AG09309 (cell line): ENCODE results near the gene SERPINA12.

Source experiments
- DNase-seq: peaks from one replicate; pipeline ENCODE4 v3.0.0-alpha.2; 2010; ENCODE audit warnings: low read depth
- H3K4me3 ChIP-seq: 2 replicates; pipeline ENCODE4 v1.5.1; 2011; ENCODE audit warnings: mild to moderate bottlenecking, low read depth, low read length, moderate library complexity; ENCODE audit not compliant: control insufficient read depth
- TF ChIP-seq, protein P1 (sequence below): IDR thresholded peaks from 2 replicates; pipeline ENCODE4 v1.5.1; 2011; ENCODE audit warnings: mild to moderate bottlenecking, low read depth, low read length, inconsistent platforms; ENCODE audit not compliant: insufficient read depth, control insufficient read depth; ENCODE audit errors: missing control alignments

The SERPINA12 gene

DNA sequence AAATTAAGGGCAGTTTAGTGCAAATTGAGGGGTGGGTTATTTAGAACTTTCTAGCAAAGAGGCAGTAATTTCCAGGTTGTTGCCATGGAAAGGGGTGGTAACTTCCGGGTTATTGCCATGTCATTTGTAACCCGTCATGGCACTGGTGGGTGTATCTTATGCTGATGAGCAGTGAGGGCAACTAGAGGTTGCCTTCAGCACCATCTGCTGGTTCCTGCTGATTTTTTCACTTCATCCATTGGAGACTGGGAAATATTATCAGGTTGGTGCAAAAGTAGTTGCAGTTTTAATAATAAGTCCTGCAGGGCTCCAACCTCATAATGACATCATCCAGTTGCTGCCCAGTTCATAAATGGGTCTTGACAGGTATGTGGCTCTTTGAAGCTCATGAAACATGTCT, 27.6 kb upstream of the SERPINA12 start:
- TF ChIP-seq, protein P1, sequence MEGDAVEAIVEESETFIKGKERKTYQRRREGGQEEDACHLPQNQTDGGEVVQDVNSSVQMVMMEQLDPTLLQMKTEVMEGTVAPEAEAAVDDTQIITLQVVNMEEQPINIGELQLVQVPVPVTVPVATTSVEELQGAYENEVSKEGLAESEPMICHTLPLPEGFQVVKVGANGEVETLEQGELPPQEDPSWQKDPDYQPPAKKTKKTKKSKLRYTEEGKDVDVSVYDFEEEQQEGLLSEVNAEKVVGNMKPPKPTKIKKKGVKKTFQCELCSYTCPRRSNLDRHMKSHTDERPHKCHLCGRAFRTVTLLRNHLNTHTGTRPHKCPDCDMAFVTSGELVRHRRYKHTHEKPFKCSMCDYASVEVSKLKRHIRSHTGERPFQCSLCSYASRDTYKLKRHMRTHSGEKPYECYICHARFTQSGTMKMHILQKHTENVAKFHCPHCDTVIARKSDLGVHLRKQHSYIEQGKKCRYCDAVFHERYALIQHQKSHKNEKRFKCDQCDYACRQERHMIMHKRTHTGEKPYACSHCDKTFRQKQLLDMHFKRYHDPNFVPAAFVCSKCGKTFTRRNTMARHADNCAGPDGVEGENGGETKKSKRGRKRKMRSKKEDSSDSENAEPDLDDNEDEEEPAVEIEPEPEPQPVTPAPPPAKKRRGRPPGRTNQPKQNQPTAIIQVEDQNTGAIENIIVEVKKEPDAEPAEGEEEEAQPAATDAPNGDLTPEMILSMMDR: peak; percentile 13
- H3K4me3 ChIP-seq: no peak overlapping the region
- no peak for DNase-seq

DNA sequence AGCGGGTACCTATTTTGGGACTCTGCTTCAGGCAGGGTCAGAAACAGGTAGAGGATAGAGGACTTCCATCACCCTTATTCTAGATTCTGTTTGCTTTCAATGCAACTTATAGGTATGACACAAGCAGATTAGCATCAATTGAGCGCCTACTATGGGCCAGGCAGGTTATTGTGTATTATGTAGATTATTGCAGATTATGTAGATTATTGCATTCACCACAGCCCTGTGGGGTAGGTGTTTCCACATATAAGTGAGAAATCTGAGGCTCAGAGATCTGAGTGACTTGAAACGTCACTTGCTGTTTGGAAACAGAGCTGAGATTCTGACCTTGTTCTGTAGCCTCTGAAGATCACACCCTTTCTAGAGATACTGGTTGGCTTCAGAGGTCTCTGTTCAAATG, 26.2 kb upstream of the SERPINA12 start:
- DNase-seq: no peak
- no peak overlapping the region for H3K4me3 ChIP-seq
- TF ChIP-seq, protein P1: no peak

DNA sequence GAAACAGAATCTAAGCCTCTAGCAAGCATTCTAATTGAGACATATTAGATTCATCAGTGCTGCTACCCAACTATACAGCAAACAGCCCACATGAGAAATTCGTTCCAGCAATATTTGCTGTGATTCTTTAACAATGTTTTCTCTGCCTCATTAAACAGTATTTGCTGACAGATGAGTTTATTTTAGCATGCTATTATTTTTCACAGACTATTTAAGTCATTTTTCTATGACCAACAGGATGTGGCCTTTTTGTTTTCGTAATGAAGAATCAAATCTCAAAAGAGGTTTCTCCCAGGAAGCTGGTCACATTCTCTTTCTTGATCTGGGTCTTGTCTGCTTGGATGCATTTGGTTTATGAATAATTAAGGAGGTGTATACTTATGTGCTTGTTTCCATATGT, 23.2 kb upstream of the SERPINA12 start:
- no peak for DNase-seq
- TF ChIP-seq, protein P1: no peak

DNA sequence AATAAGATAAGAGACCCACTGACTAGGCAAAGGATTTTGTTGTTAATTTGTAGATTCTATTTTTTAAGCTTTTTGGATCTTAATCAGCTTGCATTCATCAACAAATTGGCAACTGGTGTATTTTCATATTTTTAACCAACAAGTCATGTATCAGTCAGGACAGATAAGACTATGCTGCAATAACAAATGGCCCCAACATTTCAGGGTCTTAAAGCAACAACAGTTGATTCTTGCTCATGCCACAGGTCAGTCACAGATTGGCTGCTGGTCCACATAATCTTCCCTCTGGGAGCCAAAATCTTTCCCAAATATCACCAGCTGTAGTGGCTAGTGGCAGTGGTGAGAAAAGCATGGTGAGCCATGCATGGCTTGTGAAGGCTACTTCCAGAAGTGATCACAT, 21.9 kb upstream of the SERPINA12 start:
- H3K4me3 ChIP-seq: no peak overlapping the region
- no peak for DNase-seq
- TF ChIP-seq, protein P1: no peak

More for the DNA sequence above, 23.2 kb upstream of the SERPINA12 start:
- H3K4me3 ChIP-seq: no peak overlapping the region

DNA sequence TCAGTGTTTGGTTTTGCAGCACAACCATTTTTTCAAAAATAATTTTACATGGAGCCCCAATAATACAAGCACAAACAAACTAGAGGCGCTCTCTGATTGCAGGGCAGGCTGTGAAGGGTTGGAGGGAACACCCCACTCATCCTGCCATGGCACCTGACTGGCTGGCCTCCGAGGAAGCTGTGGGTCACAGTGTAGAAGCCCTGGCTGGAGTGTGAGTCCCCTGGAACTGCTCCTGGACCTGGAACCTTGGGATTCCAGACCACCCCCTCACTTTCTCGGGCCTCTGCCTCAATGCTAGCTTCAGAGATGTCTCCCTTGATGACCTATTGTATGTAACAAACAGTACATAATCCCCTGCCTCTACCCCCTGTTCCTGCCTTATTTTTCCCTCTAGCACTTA, 14.8 kb upstream of the SERPINA12 start:
- no peak overlapping the region for H3K4me3 ChIP-seq
- TF ChIP-seq, protein P1: no peak
- no peak for DNase-seq

DNA sequence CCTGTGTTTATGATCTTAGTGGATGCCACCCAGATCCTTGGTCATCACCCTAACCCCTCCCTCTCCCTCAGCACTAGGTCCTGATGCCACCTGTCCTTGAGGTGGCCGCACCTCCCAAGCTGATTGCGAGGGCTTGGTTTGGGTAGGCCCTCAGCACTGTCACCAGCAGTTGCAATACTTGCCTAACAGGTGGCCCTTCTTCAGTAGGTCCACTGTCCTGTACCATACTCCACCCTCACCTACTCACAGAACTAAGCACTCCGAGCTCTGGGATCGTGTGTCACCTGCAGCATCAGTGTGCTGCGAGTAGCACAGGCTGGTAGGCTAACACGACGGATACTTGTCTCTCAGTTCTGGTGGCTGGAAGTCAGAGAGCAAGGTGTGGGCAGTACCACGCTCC, 14.0 kb upstream of the SERPINA12 start:
- TF ChIP-seq, protein P1: no peak
- H3K4me3 ChIP-seq: no peak overlapping the region
- no peak for DNase-seq
